Stimulated activated CD8-positive, alpha-beta memory T cell treated with anti-CD3 and anti-CD28 coated beads, Interleukin-4, amount 100 ng/mL, for 48 hours (primary cell): ENCODE measurements around the gene OR5AU1.

Experiments
- DNase-seq: peaks from one replicate; pipeline ENCODE4 v3.0.0-alpha.2; 2020

Gene OR5AU1

GRCh38 chr14:21106176-21106497 lies 49.7 kb downstream of the OR5AU1 start:
- DNase-seq, result no peak

GRCh38 chr14:21105095-21105494 lies 50.8 kb downstream of the OR5AU1 start:
- no peak for DNase-seq
